ENCODE measurements around the gene CCNB1.
"Not testable (repeated sequence)": the region's sequence is repeated elsewhere in the genome, so short reads cannot be mapped to it uniquely, and the experiment has no call there.

CCNB1 gene

GRCh38 chr5:69167493-69167855 is 524 bp downstream of the CCNB1 start:
- no peaks in the 10 kb centered on the region for H3K27me3 ChIP-seq (replicated peaks; ENCODE audit: control insufficient read depth, insufficient read depth, low read length)
- TF ChIP-seq CTCF (IDR thresholded peaks at IDR 0.05; ENCODE audit: insufficient read depth, low read length, poor library complexity, severe bottlenecking): no peak
- no peak for DNase-seq (ENCODE audit: extremely low read depth, insufficient read length)
- H3K36me3 ChIP-seq (ENCODE audit: control insufficient read depth, insufficient read depth, low read length): peaks cover 1% of the 10 kb centered on the region; the same call in 1 of the 2 replicates
- H3K4me3 ChIP-seq (replicated peaks; ENCODE audit: low read depth, low read length): peak overlapping the region; percentile 93

GRCh38 chr5:69167929-69168328 is 979 bp downstream of the CCNB1 start:
- H3K4me3 ChIP-seq (replicated peaks; ENCODE audit: low read depth, low read length): peak overlapping the region; percentile 93
- H3K27me3 ChIP-seq (replicated peaks; ENCODE audit: control insufficient read depth, insufficient read depth, low read length): no peaks in the 10 kb centered on the region
- H3K36me3 ChIP-seq (ENCODE audit: control insufficient read depth, insufficient read depth, low read length): peaks cover 2% of the 10 kb centered on the region; the same call in 1 of the 2 replicates
- TF ChIP-seq CTCF (IDR thresholded peaks at IDR 0.05; ENCODE audit: insufficient read depth, low read length, poor library complexity, severe bottlenecking): no peak
- no peak for DNase-seq (ENCODE audit: extremely low read depth, insufficient read length)

GRCh38 chr5:69170495-69170894 is 3.5 kb downstream of the CCNB1 start:
- no peak overlapping the region for H3K4me3 ChIP-seq (replicated peaks; ENCODE audit: low read depth, low read length)
- H3K27me3 ChIP-seq (replicated peaks; ENCODE audit: control insufficient read depth, insufficient read depth, low read length): no peaks in the 10 kb centered on the region
- H3K36me3 ChIP-seq (ENCODE audit: control insufficient read depth, insufficient read depth, low read length): peaks cover 15% of the 10 kb centered on the region
- DNase-seq (ENCODE audit: extremely low read depth, insufficient read length): no peak
- no peak for TF ChIP-seq CTCF (IDR thresholded peaks at IDR 0.05; ENCODE audit: insufficient read depth, low read length, poor library complexity, severe bottlenecking)

GRCh38 chr5:69170969-69171368 is 4.0 kb downstream of the CCNB1 start:
- H3K4me3 ChIP-seq (replicated peaks; ENCODE audit: low read depth, low read length): no peak overlapping the region

GRCh38 chr5:69181659-69182293 is 14.8 kb downstream of the CCNB1 start:
- not testable (repeated sequence) for H3K36me3 ChIP-seq (ENCODE audit: control insufficient read depth, insufficient read depth, low read length); H3K4me3 ChIP-seq (replicated peaks; ENCODE audit: low read depth, low read length); H3K27me3 ChIP-seq (replicated peaks; ENCODE audit: control insufficient read depth, insufficient read depth, low read length); DNase-seq (ENCODE audit: extremely low read depth, insufficient read length)

More at GRCh38 chr5:69170969-69171368, 4.0 kb downstream of the CCNB1 start:
- no peak for DNase-seq (ENCODE audit: extremely low read depth, insufficient read length)
- Histone ChIP-seq H3K27me3 (replicated peaks; ENCODE audit: control insufficient read depth, insufficient read depth, low read length) (no peaks in the 10 kb centered on the region), H3K36me3 (ENCODE audit: control insufficient read depth, insufficient read depth, low read length) (peaks cover 15% of the 10 kb centered on the region)
- TF ChIP-seq CTCF (IDR thresholded peaks at IDR 0.05; ENCODE audit: insufficient read depth, low read length, poor library complexity, severe bottlenecking): no peak

GRCh38 chr5:69184621-69185020 is 17.7 kb downstream of the CCNB1 start:
- TF ChIP-seq CTCF (IDR thresholded peaks at IDR 0.05; ENCODE audit: insufficient read depth, low read length, poor library complexity, severe bottlenecking): no peak
- DNase-seq (ENCODE audit: extremely low read depth, insufficient read length): no peak
- H3K4me3 ChIP-seq (replicated peaks; ENCODE audit: low read depth, low read length): no peak overlapping the region
- H3K36me3 ChIP-seq (ENCODE audit: control insufficient read depth, insufficient read depth, low read length): no peaks in the 10 kb centered on the region
- no peaks in the 10 kb centered on the region for H3K27me3 ChIP-seq (replicated peaks; ENCODE audit: control insufficient read depth, insufficient read depth, low read length)
